Measurements from ENCODE around the gene DEFB129. TPM values are rescaled to one million over a fixed set of nuclear protein-coding genes. Genes with fewer than 3 reads are reported as not detected.

DEFB129 gene
- total RNA-seq, 1 experiment from 2014 or later, result not detected

DNA sequence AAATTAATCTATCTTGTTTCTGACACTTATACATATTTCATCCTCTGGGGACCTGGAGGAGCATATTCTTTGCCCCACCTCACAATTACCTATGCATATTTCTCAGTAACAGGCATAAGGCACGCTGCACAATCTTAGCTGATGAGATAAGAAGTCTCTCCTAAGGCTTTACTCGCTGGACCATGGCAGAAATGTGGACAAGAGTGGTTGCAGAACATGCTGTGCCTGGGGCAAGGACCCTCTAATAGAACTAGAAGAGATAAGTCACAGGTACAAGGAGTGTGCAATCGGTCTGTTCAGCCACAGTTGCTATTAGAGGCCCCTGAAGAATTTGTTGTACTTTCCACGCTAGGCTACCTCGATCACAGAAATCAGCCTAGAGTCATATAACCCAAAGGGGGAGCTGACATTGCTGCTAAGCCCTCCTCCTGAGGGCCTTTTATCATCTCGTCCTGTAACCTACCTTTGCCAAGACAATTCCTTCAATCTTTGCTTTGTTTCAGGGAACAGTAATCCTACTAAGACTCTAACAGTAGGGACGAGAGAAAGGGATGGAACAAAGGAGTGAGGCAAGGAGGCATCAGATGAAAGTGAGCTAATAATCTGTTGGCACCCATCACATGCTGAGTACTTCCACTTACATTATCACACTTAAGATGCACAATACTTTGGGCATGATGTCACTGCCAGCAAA is 16.1 kb upstream of the DEFB129 start:
- TF ChIP-seq, protein P1, sequence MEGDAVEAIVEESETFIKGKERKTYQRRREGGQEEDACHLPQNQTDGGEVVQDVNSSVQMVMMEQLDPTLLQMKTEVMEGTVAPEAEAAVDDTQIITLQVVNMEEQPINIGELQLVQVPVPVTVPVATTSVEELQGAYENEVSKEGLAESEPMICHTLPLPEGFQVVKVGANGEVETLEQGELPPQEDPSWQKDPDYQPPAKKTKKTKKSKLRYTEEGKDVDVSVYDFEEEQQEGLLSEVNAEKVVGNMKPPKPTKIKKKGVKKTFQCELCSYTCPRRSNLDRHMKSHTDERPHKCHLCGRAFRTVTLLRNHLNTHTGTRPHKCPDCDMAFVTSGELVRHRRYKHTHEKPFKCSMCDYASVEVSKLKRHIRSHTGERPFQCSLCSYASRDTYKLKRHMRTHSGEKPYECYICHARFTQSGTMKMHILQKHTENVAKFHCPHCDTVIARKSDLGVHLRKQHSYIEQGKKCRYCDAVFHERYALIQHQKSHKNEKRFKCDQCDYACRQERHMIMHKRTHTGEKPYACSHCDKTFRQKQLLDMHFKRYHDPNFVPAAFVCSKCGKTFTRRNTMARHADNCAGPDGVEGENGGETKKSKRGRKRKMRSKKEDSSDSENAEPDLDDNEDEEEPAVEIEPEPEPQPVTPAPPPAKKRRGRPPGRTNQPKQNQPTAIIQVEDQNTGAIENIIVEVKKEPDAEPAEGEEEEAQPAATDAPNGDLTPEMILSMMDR (IDR thresholded peaks at IDR 0.05; ENCODE audit: unreplicated experiment), result no peak
- intact Hi-C loops (cut with micrococcal nuclease), result no loop called here
- no peak overlapping the region for H3K4me3 Mint-ChIP-seq (ENCODE audit: unreplicated experiment)
- H3K36me3 Mint-ChIP-seq (ENCODE audit: insufficient read depth, unreplicated experiment), result no peaks in the 10 kb centered on the region
- ChIA-PET POLR2A (interaction anchor here (0.8 to 1.6 kb wide), 4 partner anchors 8 to 37 kb away, joined by 3 to 5 read pairs (median 4); no protein-coding TSS in a partner anchor), CTCF (interaction anchor here (0.6 to 2.5 kb wide), 9 partner anchors 8 to 113 kb away, joined by 3 to 10 read pairs (median 5); partner anchors contain the start of gene DEFB129)
- no TSS peak for BruUV-seq (replicated peaks)
- no peaks in the 10 kb centered on the region for H3K4me1 Mint-ChIP-seq (ENCODE audit: insufficient read depth, unreplicated experiment)
- no peak for DNase-seq (ENCODE audit: unreplicated experiment)
- H3K27me3 Mint-ChIP-seq (ENCODE audit: insufficient read depth, unreplicated experiment), result peaks cover 38% of the 10 kb centered on the region
- H3K27ac Mint-ChIP-seq (ENCODE audit: low read depth, unreplicated experiment), result no peak overlapping the region
- no peaks in the 10 kb centered on the region for H3K9me3 Mint-ChIP-seq (ENCODE audit: unreplicated experiment)

DNA sequence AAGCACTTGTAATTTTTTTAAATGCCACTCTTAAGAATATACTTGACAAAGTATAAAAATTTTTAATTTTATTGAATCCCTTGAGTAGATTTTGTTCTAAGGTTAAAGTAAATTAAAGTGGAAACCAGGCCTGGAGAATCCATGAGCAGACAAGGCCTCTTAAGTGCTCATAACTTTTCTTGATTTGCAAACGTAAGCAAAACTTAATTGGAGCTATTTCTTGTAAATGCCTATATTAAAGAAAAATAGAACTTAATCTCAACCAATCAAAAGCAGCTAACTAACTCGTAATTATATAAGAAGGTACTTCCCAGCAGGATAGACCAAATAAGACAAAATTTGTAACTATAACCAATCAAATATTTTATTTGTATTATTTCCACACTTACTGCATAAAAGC is 12.7 kb upstream of the DEFB129 start:
- Mint-ChIP-seq H3K4me1 (ENCODE audit: insufficient read depth, unreplicated experiment) (no peaks in the 10 kb centered on the region), H3K36me3 (ENCODE audit: insufficient read depth, unreplicated experiment) (no peaks in the 10 kb centered on the region), H3K4me3 (ENCODE audit: unreplicated experiment) (no peak overlapping the region), H3K9me3 (ENCODE audit: unreplicated experiment) (no peaks in the 10 kb centered on the region), H3K27me3 (ENCODE audit: insufficient read depth, unreplicated experiment) (peaks cover 33% of the 10 kb centered on the region), H3K27ac (ENCODE audit: low read depth, unreplicated experiment) (no peak overlapping the region)
- no TSS peak for BruUV-seq (replicated peaks)
- ChIA-PET CTCF (interaction anchor here (0.7 to 4.3 kb wide), 5 partner anchors 20 to 117 kb away, joined by 3 to 18 read pairs (median 4); no protein-coding TSS in a partner anchor), POLR2A (interaction anchor here (0.5 to 1.1 kb wide), 4 partner anchors 43 to 1201 kb away, joined by 3 to 4 read pairs (median 3); partner anchors contain the start of gene SOX12)
- DNase-seq (ENCODE audit: unreplicated experiment), result no peak
- TF ChIP-seq, protein P1 (IDR thresholded peaks at IDR 0.05; ENCODE audit: unreplicated experiment), result no peak
- intact Hi-C loops (cut with micrococcal nuclease), result no loop called here

DNA sequence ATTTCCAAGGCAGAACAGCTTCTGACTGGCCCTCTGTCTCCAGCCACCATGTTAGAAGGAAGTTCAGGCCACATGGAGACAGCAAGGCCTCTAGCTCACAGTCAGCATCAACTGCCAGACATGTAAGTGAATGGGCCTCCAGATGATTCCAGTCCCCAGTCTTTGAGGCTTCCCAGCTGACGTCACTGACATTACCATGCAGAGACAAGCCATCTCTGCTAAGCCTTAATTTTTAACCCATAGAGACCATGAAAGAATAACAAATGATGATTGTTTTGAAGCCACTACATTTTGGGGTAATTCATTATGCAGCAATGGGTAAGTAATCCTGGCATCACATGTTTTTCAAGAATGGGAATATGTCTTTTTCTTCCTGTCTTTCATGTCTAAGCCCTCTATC is 11.3 kb upstream of the DEFB129 start:
- H3K27ac Mint-ChIP-seq (ENCODE audit: low read depth, unreplicated experiment), result no peak overlapping the region
- no TSS peak for BruUV-seq (replicated peaks)
- H3K9me3 Mint-ChIP-seq (ENCODE audit: unreplicated experiment), result no peaks in the 10 kb centered on the region
- ChIA-PET POLR2A (interaction anchor here (1.0 kb wide), 1 partner anchor 9 kb away, joined by 3 read pairs; no protein-coding TSS in a partner anchor), CTCF (interaction anchor here (0.8 to 4.3 kb wide), 3 partner anchors 15 to 51 kb away, joined by 3 to 18 read pairs (median 3); no protein-coding TSS in a partner anchor)
- no peaks in the 10 kb centered on the region for H3K36me3 Mint-ChIP-seq (ENCODE audit: insufficient read depth, unreplicated experiment)
- no peaks in the 10 kb centered on the region for H3K4me1 Mint-ChIP-seq (ENCODE audit: insufficient read depth, unreplicated experiment)
- H3K4me3 Mint-ChIP-seq (ENCODE audit: unreplicated experiment), result no peak overlapping the region
- DNase-seq (ENCODE audit: unreplicated experiment), result no peak
- TF ChIP-seq, protein P1 (IDR thresholded peaks at IDR 0.05; ENCODE audit: unreplicated experiment), result no peak
- peaks cover 47% of the 10 kb centered on the region for H3K27me3 Mint-ChIP-seq (ENCODE audit: insufficient read depth, unreplicated experiment)
- intact Hi-C loops (cut with micrococcal nuclease), result no loop called here

DNA sequence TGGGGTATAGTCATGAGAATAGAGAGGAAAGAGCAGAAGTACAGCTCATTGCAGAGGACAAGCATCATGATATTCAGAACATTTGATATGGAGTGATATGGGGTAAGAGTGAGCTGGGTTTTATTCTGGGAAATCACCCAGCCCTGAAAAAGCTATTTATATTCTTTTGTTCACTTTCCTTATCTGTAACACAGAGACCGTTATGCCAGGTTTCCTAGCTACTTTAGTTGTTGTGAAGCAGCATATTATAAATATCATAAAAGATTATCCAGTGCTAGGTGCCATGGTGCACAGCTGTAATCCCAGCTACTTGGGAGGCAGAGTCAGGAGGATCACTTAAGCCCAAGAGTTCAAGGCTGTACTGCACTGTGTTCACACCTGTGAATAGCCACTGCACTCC is 9.8 kb upstream of the DEFB129 start:
- no peaks in the 10 kb centered on the region for H3K36me3 Mint-ChIP-seq (ENCODE audit: insufficient read depth, unreplicated experiment)
- no TSS peak for BruUV-seq (replicated peaks)
- no peaks in the 10 kb centered on the region for H3K4me1 Mint-ChIP-seq (ENCODE audit: insufficient read depth, unreplicated experiment)
- no peak overlapping the region for H3K4me3 Mint-ChIP-seq (ENCODE audit: unreplicated experiment)
- intact Hi-C loops (cut with micrococcal nuclease), result no loop called here
- TF ChIP-seq, protein P1 (IDR thresholded peaks at IDR 0.05; ENCODE audit: unreplicated experiment), result no peak
- POLR2A ChIA-PET, result interaction anchor here (1.1 kb wide), 1 partner anchor 9 kb away, joined by 3 read pairs; no protein-coding TSS in a partner anchor
- H3K9me3 Mint-ChIP-seq (ENCODE audit: unreplicated experiment), result no peaks in the 10 kb centered on the region
- DNase-seq (ENCODE audit: unreplicated experiment), result no peak
- no peak overlapping the region for H3K27ac Mint-ChIP-seq (ENCODE audit: low read depth, unreplicated experiment)
- CTCF ChIA-PET, result interaction anchor here (0.6 to 1.5 kb wide), 6 partner anchors 9 to 114 kb away, joined by 3 to 8 read pairs (median 4); partner anchors contain the start of gene DEFB129
- H3K27me3 Mint-ChIP-seq (ENCODE audit: insufficient read depth, unreplicated experiment), result peaks cover 52% of the 10 kb centered on the region
